ENCODE results near the gene NFIC. TPM values are rescaled to one million over a fixed set of nuclear protein-coding genes. Genes with fewer than 3 reads are reported as not detected.
A peak's percentile ranks its signal among the peaks of the same experiment; 100 is the strongest.

The NFIC gene
- total RNA-seq, 1 donor from 2014 or later, result 1.1 TPM

GRCh38 chr19:3464587-3465235 is 98.3 kb downstream of the NFIC start:
- no peak overlapping the region for H3K4me3 Mint-ChIP-seq
- peak overlapping the region; percentile 72 for H3K4me2 ChIP-seq
- peaks cover 98% of the 10 kb centered on the region for H3K27me3 ChIP-seq

GRCh38 chr19:3465552-3465951 is 99.2 kb downstream of the NFIC start:
- Histone ChIP-seq H3K27me3 (peaks cover 98% of the 10 kb centered on the region), H3K4me2 (no peak overlapping the region), H3K9ac (no peak overlapping the region), H3K4me1 (peaks cover 20% of the 10 kb centered on the region), H4K20me1 (ENCODE audit: low read depth) (peaks cover 12% of the 10 kb centered on the region), H3K36me3 (no peaks in the 10 kb centered on the region), H3K27ac (no peak overlapping the region), H3K4me3 (no peak overlapping the region), H3K79me2 (ENCODE audit: low read depth) (no peaks in the 10 kb centered on the region), H2AFZ (replicated peaks) (no peak overlapping the region), H3F3A (ENCODE audit: low read depth) (peaks cover 10% of the 10 kb centered on the region), H3K9me3 (ENCODE audit: low read depth) (no peaks in the 10 kb centered on the region)
- Mint-ChIP-seq H3K4me1 (peaks cover 3% of the 10 kb centered on the region), H3K9me3 (peaks cover 14% of the 10 kb centered on the region), H3K36me3 (no peaks in the 10 kb centered on the region), H3K4me3 (no peak overlapping the region), H3K27ac (no peak overlapping the region), H3K27me3 (ENCODE audit: insufficient read depth, low read depth) (peaks cover 56% of the 10 kb centered on the region)
- no peak for DNase-seq (ENCODE audit: low spot score)
- TF ChIP-seq EZH2phosphoT487 (IDR thresholded peaks at IDR 0.05) (no peak), EZH2 (IDR thresholded peaks at IDR 0.05) (no peak), CTCF (IDR thresholded peaks at IDR 0.05) (no peak)

More at GRCh38 chr19:3464587-3465235, 98.3 kb downstream of the NFIC start:
- Mint-ChIP-seq H3K36me3 (no peaks in the 10 kb centered on the region), H3K27me3 (ENCODE audit: insufficient read depth, low read depth) (peaks cover 56% of the 10 kb centered on the region), H3K27ac (no peak overlapping the region), H3K9me3 (peaks cover 14% of the 10 kb centered on the region), H3K4me1 (peaks cover 3% of the 10 kb centered on the region)
- Histone ChIP-seq H2AFZ (replicated peaks) (no peak overlapping the region), H3K4me3 (peak overlapping the region; percentile 17), H3F3A (ENCODE audit: low read depth) (peaks cover 10% of the 10 kb centered on the region), H3K4me1 (peaks cover 20% of the 10 kb centered on the region), H3K36me3 (no peaks in the 10 kb centered on the region), H4K20me1 (ENCODE audit: low read depth) (peaks cover 12% of the 10 kb centered on the region), H3K9me3 (ENCODE audit: low read depth) (no peaks in the 10 kb centered on the region), H3K9ac (no peak overlapping the region), H3K27ac (no peak overlapping the region), H3K79me2 (ENCODE audit: low read depth) (no peaks in the 10 kb centered on the region)
- TF ChIP-seq CTCF (IDR thresholded peaks at IDR 0.05) (no peak), EZH2 (IDR thresholded peaks at IDR 0.05) (no peak), EZH2phosphoT487 (IDR thresholded peaks at IDR 0.05) (peak; percentile 4)
- DNase-seq (ENCODE audit: low spot score), result peak; percentile 47

- no peak overlapping the region for H3K4me2 ChIP-seq
- peaks cover 12% of the 10 kb centered on the region for H4K20me1 ChIP-seq (ENCODE audit: low read depth)
- no peak for DNase-seq (ENCODE audit: low spot score)
- Mint-ChIP-seq H3K4me3 (no peak overlapping the region), H3K27me3 (ENCODE audit: insufficient read depth, low read depth) (peaks cover 53% of the 10 kb centered on the region), H3K27ac (no peak overlapping the region), H3K9me3 (peaks cover 14% of the 10 kb centered on the region), H3K36me3 (no peaks in the 10 kb centered on the region), H3K4me1 (peaks cover 3% of the 10 kb centered on the region)
- no peak overlapping the region for H2AFZ ChIP-seq (replicated peaks)
- H3F3A ChIP-seq (ENCODE audit: low read depth), result peaks cover 10% of the 10 kb centered on the region
- no peaks in the 10 kb centered on the region for H3K9me3 ChIP-seq (ENCODE audit: low read depth)
- no peak overlapping the region for H3K9ac ChIP-seq
- H3K79me2 ChIP-seq (ENCODE audit: low read depth), result no peaks in the 10 kb centered on the region
- peaks cover 20% of the 10 kb centered on the region for H3K4me1 ChIP-seq
- H3K4me3 ChIP-seq, result no peak overlapping the region
- no peaks in the 10 kb centered on the region for H3K36me3 ChIP-seq
- peaks cover 98% of the 10 kb centered on the region for H3K27me3 ChIP-seq
- no peak overlapping the region for H3K27ac ChIP-seq
- TF ChIP-seq EZH2 (IDR thresholded peaks at IDR 0.05) (no peak), EZH2phosphoT487 (IDR thresholded peaks at IDR 0.05) (no peak), CTCF (IDR thresholded peaks at IDR 0.05) (no peak)
These were observed 100.3 kb downstream of the NFIC start for GRCh38 chr19:3466635-3467034.

Measured in neural progenitor cell (in vitro differentiated cells).